ENCODE results near the gene SF3B6. TPM values are rescaled to one million over a fixed set of nuclear protein-coding genes. Genes with fewer than 3 reads are reported as not detected.

The SF3B6 gene
- total and polyA plus RNA-seq, 9 of the 15 experiments (the other 6 are each of a cell fraction or from before 2014, with no cell fraction given), result 146 to 591 (median 295) TPM

DNA sequence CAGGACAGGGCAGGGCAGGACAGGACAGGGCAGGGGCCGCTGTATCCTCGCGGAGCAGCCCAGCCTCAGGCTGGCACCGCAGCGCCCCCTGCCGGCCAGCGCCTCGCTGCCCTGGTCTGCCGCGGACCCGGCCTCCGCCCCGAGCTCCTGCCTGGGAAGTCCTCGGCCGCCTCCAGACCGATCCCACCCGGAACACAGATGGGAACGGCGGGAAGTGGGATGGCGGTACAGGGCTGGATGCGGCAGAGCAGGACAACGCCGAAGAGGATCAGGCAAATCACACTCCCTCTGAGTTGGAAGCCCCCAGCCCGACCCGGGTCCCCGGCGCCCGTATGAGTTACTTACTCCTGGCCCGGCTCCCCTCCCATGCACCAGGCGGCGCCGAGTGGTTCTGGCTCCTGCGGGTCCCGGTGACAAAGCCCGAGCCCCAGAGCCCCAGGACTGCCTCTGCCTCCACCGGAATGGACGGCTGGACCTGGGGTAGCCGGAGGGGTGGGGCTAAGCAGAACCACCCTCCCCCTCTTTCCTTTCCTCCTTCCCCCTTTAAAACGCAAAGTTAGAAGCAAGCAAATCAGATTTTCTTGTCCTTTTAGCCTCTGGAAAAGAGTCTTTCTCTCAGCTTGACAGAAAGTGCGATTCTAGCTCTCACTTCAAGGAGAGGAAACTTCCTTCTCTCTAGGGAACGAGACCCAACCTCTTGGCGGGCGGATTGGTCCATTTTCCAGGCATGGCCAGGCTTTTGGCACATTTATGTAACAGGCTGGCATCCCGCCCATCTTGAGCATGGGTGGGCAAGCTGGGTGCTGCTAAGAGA lies 8.5 kb upstream of the SF3B6 start, which contains the start of gene TP53I3 (continued):
- no peak for TF ChIP-seq MEIS2 (IDR thresholded peaks at IDR 0.05; ENCODE audit: partially characterized antibody)
- TF ChIP-seq, protein P1, sequence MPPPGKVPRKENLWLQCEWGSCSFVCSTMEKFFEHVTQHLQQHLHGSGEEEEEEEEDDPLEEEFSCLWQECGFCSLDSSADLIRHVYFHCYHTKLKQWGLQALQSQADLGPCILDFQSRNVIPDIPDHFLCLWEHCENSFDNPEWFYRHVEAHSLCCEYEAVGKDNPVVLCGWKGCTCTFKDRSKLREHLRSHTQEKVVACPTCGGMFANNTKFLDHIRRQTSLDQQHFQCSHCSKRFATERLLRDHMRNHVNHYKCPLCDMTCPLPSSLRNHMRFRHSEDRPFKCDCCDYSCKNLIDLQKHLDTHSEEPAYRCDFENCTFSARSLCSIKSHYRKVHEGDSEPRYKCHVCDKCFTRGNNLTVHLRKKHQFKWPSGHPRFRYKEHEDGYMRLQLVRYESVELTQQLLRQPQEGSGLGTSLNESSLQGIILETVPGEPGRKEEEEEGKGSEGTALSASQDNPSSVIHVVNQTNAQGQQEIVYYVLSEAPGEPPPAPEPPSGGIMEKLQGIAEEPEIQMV (tag; conservative IDR thresholded peaks at IDR 0.05; ENCODE audit: low read depth), result 0 out of 2 replicates have a peak, but pooled peaks have one; percentile 57
- TF ChIP-seq, protein P2, sequence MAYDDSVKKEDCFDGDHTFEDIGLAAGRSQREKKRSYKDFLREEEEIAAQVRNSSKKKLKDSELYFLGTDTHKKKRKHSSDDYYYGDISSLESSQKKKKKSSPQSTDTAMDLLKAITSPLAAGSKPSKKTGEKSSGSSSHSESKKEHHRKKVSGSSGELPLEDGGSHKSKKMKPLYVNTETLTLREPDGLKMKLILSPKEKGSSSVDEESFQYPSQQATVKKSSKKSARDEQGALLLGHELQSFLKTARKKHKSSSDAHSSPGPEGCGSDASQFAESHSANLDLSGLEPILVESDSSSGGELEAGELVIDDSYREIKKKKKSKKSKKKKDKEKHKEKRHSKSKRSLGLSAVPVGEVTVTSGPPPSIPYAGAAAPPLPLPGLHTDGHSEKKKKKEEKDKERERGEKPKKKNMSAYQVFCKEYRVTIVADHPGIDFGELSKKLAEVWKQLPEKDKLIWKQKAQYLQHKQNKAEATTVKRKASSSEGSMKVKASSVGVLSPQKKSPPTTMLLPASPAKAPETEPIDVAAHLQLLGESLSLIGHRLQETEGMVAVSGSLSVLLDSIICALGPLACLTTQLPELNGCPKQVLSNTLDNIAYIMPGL (CRISPR knock-in tag; IDR thresholded peaks at IDR 0.05), result peak; percentile 97
- TF ChIP-seq, protein P3, sequence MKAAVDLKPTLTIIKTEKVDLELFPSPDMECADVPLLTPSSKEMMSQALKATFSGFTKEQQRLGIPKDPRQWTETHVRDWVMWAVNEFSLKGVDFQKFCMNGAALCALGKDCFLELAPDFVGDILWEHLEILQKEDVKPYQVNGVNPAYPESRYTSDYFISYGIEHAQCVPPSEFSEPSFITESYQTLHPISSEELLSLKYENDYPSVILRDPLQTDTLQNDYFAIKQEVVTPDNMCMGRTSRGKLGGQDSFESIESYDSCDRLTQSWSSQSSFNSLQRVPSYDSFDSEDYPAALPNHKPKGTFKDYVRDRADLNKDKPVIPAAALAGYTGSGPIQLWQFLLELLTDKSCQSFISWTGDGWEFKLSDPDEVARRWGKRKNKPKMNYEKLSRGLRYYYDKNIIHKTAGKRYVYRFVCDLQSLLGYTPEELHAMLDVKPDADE (conservative IDR thresholded peaks at IDR 0.05; ENCODE audit: control insufficient read depth, low read depth, low read length), result no peak
- TF ChIP-seq, protein P4, sequence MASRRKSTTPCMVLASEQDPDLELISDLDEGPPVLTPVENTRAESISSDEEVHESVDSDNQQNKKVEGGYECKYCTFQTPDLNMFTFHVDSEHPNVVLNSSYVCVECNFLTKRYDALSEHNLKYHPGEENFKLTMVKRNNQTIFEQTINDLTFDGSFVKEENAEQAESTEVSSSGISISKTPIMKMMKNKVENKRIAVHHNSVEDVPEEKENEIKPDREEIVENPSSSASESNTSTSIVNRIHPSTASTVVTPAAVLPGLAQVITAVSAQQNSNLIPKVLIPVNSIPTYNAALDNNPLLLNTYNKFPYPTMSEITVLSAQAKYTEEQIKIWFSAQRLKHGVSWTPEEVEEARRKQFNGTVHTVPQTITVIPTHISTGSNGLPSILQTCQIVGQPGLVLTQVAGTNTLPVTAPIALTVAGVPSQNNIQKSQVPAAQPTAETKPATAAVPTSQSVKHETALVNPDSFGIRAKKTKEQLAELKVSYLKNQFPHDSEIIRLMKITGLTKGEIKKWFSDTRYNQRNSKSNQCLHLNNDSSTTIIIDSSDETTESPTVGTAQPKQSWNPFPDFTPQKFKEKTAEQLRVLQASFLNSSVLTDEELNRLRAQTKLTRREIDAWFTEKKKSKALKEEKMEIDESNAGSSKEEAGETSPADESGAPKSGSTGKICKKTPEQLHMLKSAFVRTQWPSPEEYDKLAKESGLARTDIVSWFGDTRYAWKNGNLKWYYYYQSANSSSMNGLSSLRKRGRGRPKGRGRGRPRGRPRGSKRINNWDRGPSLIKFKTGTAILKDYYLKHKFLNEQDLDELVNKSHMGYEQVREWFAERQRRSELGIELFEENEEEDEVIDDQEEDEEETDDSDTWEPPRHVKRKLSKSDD (conservative IDR thresholded peaks at IDR 0.05; ENCODE audit: low read length), result no peak
- TF ChIP-seq POLR2H (tag; IDR thresholded peaks at IDR 0.05; ENCODE audit: low read depth), result peak; percentile 73
- no peak for TF ChIP-seq ZNF282 (CRISPR knock-in tag; IDR thresholded peaks at IDR 0.05)
- peak; percentile 22; the same call in 1 of the 2 replicates for TF ChIP-seq POLR2AphosphoS2 (IDR thresholded peaks at IDR 0.05; ENCODE audit: low read length)
- TF ChIP-seq PYGO2 (tag; IDR thresholded peaks at IDR 0.05), result no peak
- no peak for TF ChIP-seq FOXP1 (CRISPR knock-in tag; IDR thresholded peaks at IDR 0.05)
- peak; percentile 87 for TF ChIP-seq NBN (IDR thresholded peaks at IDR 0.05; ENCODE audit: low read depth)
- TF ChIP-seq SRSF3 (IDR thresholded peaks at IDR 0.05; ENCODE audit: insufficient read depth, low read length), result no peak
- no peak for TF ChIP-seq ZNF764 (CRISPR knock-in tag; IDR thresholded peaks at IDR 0.05; ENCODE audit: low read depth)
- TF ChIP-seq, protein P5, sequence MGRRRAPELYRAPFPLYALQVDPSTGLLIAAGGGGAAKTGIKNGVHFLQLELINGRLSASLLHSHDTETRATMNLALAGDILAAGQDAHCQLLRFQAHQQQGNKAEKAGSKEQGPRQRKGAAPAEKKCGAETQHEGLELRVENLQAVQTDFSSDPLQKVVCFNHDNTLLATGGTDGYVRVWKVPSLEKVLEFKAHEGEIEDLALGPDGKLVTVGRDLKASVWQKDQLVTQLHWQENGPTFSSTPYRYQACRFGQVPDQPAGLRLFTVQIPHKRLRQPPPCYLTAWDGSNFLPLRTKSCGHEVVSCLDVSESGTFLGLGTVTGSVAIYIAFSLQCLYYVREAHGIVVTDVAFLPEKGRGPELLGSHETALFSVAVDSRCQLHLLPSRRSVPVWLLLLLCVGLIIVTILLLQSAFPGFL (CRISPR knock-in tag; IDR thresholded peaks at IDR 0.05), result 0 out of 2 replicates have a peak, but pooled peaks have one; percentile 24
- no peak for TF ChIP-seq KHSRP (IDR thresholded peaks at IDR 0.05)
- TF ChIP-seq ZNF695 (CRISPR knock-in tag; IDR thresholded peaks at IDR 0.05), result no peak
- TF ChIP-seq ZNF75A (CRISPR knock-in tag; IDR thresholded peaks at IDR 0.05), result no peak
- peak; percentile 46 for TF ChIP-seq HLTF (IDR thresholded peaks at IDR 0.05)
- TF ChIP-seq SNIP1 (IDR thresholded peaks at IDR 0.05; ENCODE audit: low read depth), result peak; percentile 72; the same call in 1 of the 2 replicates
- TF ChIP-seq MCM5 (IDR thresholded peaks at IDR 0.05; ENCODE audit: low read depth), result no peak
- TF ChIP-seq NFXL1 (CRISPR knock-in tag; IDR thresholded peaks at IDR 0.05), result no peak

Measured in K562 (cell line).